HPDE6-E6E7 (cell line): ENCODE measurements around the gene PTPRG.
"Not testable (repeated sequence)": the region's sequence is repeated elsewhere in the genome, so short reads cannot be mapped to it uniquely, and the experiment has no call there.

ENCODE experiments used
- DNase-seq: peaks from one replicate; pipeline ENCODE4 v3.0.0; 2011; ENCODE audit warnings: missing footprints; ENCODE audit errors: extremely low spot score

The PTPRG gene

GRCh38 chr3:61684386-61684785, 123.0 kb downstream of the PTPRG start:
- no peak for DNase-seq

DNA sequence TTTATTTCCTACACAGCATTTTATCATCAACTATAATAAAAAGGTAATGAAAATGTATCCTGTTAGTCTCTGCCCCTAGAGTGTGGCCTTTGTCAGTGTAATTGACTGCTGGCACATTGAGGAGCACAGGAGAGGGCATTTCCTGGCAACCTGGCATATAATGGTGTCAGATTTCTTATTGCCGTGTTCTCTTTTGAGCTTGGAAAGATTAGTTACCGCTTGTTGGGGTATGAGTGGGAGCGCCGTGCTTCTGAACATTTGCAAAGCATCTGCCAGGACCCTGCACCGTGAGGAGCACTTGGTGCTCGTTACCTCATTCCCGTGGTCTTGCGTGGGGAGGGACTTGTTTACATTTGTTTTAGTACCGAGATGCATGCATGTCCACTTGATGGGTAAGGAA, 124.4 kb downstream of the PTPRG start:
- no peak for DNase-seq

- peak; percentile 3 for DNase-seq
Observed at GRCh38 chr3:61686228-61686648, 124.9 kb downstream of the PTPRG start.

- DNase-seq = no peak
Observed at GRCh38 chr3:61687206-61687605, 125.8 kb downstream of the PTPRG start.

- DNase-seq = no peak
Observed at GRCh38 chr3:61687663-61688306, 126.4 kb downstream of the PTPRG start.

- no peak for DNase-seq
Observed at GRCh38 chr3:61688307-61688984, 127.1 kb downstream of the PTPRG start.

- DNase-seq = no peak
Observed at GRCh38 chr3:61690016-61690415, 128.6 kb downstream of the PTPRG start.

- DNase-seq = no peak
Observed at GRCh38 chr3:61691466-61691865, 130.1 kb downstream of the PTPRG start.

DNA sequence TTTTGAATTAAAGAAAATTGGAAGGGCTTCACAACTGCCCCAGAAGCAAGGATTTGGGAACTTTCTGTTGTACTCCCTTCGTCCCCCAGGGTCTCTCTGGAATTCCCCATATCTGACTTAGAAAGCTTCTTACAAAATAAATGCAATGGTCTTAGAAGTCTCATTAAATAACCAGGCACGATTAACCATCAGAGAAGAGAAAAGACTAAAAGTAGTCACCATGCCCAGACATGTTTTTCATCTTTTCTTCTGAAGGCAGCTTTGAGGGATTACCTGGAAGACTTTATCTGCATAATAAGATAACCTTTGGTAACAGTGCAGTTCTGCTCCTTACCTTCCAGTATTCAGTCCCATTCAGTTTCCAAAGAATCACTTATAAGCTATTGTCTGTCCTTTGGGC, 135.9 kb downstream of the PTPRG start:
- DNase-seq = no peak

- not testable (repeated sequence) for DNase-seq
Observed at GRCh38 chr3:61698278-61699072, 137.1 kb downstream of the PTPRG start.

- no peak for DNase-seq
Observed at GRCh38 chr3:61699622-61700021, 138.3 kb downstream of the PTPRG start.

GRCh38 chr3:61701011-61701410, 139.6 kb downstream of the PTPRG start:
- DNase-seq = no peak

DNA sequence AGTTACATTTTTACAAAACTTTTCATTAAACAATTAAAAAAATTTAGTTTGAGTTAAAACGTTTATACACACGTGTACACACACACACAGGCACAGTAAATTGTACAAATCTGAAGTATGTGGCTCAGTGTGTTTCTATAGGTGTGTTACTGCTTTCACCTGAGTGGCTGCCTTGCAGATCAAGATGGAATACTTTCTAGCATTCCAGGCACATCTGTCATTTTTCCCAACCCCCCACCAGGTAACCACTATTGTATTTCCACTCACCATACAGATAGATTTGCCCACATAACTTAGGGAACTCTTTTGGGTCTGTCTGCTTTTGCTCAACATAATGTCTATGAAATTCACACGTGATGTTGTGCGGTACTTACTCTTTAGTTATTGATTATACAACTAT, 141.1 kb downstream of the PTPRG start:
- no peak for DNase-seq

- no peak for DNase-seq
Observed at GRCh38 chr3:61704807-61705206, 143.4 kb downstream of the PTPRG start.

GRCh38 chr3:61707492-61707891, 146.1 kb downstream of the PTPRG start:
- no peak for DNase-seq

DNA sequence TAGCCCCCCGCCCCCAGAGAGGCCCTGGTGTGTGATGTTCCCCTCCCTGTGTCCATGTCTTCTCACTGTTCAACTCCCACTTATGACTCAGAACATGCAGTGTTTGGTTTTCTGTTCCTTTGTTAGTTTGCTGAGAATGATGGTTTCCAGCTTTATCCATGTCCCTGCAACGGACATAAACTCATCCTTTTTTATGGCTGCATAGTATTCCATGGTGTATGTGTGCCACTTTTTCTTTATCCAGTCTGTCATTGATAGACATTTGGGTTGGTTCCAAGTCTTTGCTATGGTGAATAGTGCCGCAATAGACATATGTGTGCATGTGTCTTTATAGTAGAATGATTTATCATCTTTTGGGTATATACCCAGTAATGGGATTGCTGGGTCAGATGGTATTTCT, 149.5 kb downstream of the PTPRG start:
- not testable (repeated sequence) for DNase-seq

- no peak for DNase-seq
Observed at GRCh38 chr3:61714225-61714624, 152.9 kb downstream of the PTPRG start.

GRCh38 chr3:61715886-61716527, 154.6 kb downstream of the PTPRG start:
- no peak for DNase-seq

GRCh38 chr3:61716693-61717092, 155.3 kb downstream of the PTPRG start:
- DNase-seq = not testable (repeated sequence)

DNA sequence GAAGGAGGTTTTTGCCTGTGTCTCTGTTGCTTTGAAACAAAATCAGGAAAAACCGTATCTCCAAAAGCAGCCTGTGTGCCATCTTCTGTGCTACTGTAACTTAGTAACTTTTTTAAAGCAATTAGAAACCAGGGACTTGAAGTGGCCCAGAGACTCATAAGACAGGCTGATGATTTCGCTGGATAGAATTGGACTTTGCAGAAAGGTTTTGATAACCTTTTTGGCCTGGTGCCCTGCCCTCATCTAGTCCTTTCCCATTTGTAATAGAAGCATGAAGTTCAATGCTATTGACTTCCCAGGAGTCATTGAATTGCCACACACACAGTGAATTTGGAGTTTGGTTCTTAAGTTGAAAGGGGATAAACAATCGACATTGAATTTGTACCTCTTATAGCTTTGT, 157.2 kb downstream of the PTPRG start:
- no peak for DNase-seq

DNA sequence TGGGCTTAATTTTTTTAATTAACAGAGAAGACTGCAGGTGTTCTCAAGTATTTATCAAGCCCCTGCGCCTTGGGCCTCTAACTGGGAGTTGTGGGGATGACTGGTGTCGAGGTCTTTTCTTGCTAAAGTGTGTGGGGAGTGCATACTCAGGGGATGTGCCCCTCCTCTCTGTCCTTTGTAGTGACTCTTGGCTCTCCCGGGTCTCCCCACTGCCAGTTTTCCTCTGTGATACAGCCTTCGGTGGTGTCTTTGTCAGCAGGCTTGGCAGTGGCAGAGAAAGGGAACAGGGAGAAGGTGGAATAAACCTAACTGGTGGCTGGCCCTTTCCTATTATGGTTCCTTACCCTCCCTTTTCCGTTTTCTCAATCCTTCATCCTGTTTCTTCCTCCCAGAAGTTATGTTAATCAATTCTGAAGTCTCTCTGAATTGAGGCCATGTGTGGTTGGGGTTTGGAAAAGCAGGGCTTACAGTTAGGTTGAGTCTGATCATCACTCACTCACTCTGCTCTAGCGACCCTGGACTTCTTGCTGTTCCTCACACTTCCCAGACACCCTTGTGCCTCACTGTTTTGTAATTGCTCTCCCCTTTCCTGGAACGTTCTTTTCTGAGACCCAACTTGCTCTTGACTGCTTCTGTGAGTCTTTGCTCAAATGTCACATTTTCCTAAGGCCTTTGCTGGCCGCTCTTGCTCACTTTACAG, 158.1 kb downstream of the PTPRG start:
- no peak for DNase-seq

DNA sequence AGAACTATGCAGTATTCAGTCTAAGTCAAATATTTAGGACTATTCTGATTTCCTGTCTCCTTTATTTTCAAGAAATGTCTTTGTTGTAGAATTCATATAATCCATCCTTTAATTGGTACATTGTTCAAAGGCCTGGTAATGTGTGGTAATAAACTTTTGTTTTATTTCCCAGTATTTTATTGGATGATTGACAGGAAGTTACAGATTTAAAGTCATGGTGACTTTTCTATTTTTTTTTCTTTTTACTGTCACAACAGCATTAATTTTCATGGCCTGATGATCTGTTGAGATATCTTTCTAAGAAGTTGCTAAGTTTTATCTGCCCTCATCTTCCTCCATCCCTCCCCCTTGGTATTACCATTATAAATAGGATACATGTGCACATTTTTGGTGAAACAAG, 161.7 kb downstream of the PTPRG start:
- no peak for DNase-seq
